ENCODE data around the gene MIB2.

DNA sequence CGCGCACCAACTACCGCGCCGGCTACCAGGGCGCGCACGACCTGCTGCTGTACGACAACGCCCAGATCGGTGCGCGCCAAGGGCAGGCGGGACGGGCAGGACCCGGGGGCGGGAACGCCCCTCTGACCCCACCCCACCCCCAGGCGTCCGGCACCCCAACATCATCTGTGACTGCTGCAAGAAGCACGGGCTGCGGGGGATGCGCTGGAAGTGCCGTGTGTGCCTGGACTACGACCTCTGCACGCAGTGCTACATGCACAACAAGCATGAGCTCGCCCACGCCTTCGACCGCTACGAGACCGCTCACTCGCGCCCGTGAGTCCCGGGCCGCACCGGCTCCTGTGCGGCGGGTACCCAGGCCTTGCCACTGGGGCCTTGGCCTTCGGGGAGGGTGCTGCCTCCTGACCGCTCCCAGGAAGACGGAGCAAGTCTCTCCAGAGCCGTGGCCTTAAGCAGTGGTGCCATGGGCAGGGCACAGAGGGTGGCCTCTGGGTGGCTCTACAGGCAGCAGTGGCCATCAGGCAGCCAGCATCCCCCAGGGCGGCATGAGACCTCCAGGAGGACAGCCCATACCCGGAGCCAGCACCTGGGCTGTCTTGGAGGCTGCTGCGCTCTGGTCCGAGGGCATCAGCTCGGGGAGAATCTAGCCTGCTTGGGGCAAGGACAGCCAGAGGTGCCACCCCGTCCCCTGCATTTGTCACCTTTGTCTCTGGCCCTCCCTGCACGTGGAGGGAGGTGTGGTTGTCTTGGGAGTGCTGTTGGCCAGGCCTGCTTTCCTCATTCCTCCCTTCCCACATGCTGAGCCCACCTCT lies 8.5 kb downstream of the MIB2 start:
- TF ChIP-seq POLR2AphosphoS5 (IDR thresholded peaks at IDR 0.05; ENCODE audit: low read depth, low read length), result no peak
- TF ChIP-seq, protein P1, sequence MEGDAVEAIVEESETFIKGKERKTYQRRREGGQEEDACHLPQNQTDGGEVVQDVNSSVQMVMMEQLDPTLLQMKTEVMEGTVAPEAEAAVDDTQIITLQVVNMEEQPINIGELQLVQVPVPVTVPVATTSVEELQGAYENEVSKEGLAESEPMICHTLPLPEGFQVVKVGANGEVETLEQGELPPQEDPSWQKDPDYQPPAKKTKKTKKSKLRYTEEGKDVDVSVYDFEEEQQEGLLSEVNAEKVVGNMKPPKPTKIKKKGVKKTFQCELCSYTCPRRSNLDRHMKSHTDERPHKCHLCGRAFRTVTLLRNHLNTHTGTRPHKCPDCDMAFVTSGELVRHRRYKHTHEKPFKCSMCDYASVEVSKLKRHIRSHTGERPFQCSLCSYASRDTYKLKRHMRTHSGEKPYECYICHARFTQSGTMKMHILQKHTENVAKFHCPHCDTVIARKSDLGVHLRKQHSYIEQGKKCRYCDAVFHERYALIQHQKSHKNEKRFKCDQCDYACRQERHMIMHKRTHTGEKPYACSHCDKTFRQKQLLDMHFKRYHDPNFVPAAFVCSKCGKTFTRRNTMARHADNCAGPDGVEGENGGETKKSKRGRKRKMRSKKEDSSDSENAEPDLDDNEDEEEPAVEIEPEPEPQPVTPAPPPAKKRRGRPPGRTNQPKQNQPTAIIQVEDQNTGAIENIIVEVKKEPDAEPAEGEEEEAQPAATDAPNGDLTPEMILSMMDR (IDR thresholded peaks at IDR 0.05), result no peak
- TF ChIP-seq SIN3A (IDR thresholded peaks at IDR 0.05; ENCODE audit: borderline replicate concordance, insufficient read depth, low read depth, low read length), result no peak
- TF ChIP-seq, protein P2, sequence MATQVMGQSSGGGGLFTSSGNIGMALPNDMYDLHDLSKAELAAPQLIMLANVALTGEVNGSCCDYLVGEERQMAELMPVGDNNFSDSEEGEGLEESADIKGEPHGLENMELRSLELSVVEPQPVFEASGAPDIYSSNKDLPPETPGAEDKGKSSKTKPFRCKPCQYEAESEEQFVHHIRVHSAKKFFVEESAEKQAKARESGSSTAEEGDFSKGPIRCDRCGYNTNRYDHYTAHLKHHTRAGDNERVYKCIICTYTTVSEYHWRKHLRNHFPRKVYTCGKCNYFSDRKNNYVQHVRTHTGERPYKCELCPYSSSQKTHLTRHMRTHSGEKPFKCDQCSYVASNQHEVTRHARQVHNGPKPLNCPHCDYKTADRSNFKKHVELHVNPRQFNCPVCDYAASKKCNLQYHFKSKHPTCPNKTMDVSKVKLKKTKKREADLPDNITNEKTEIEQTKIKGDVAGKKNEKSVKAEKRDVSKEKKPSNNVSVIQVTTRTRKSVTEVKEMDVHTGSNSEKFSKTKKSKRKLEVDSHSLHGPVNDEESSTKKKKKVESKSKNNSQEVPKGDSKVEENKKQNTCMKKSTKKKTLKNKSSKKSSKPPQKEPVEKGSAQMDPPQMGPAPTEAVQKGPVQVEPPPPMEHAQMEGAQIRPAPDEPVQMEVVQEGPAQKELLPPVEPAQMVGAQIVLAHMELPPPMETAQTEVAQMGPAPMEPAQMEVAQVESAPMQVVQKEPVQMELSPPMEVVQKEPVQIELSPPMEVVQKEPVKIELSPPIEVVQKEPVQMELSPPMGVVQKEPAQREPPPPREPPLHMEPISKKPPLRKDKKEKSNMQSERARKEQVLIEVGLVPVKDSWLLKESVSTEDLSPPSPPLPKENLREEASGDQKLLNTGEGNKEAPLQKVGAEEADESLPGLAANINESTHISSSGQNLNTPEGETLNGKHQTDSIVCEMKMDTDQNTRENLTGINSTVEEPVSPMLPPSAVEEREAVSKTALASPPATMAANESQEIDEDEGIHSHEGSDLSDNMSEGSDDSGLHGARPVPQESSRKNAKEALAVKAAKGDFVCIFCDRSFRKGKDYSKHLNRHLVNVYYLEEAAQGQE (IDR thresholded peaks at IDR 0.05; ENCODE audit: insufficient read depth in 1 of 2, low read depth in 2 of 2, low read length in 1 of 2), result no peak
- no peak for TF ChIP-seq TCF7L2 (IDR thresholded peaks at IDR 0.05; ENCODE audit: low read depth, low read length)
